Measurements from ENCODE around the gene JUN.

The JUN gene

DNA sequence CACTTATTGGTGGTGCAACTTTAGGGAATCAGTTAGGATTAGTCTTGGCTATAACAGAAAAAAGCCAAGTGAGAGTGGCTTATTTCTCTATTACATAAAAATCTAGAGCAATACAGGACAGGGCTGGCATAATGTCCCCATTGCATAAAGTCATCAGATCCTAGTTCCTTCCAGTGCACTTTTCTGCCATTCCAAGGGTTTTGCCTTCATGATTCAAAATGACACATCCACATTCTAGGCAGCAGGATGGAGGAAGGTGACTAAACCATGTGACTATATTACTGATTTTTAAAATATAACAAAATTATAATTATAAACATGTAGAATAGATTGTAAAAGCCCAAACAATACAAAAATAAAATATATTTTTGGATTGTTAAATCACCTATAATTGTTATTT is 18.8 kb downstream of the JUN start:
- TF ChIP-seq SIN3A (IDR thresholded peaks at IDR 0.05; ENCODE audit: borderline replicate concordance, insufficient read depth, low read length), result no peak
- TF ChIP-seq, protein P1, sequence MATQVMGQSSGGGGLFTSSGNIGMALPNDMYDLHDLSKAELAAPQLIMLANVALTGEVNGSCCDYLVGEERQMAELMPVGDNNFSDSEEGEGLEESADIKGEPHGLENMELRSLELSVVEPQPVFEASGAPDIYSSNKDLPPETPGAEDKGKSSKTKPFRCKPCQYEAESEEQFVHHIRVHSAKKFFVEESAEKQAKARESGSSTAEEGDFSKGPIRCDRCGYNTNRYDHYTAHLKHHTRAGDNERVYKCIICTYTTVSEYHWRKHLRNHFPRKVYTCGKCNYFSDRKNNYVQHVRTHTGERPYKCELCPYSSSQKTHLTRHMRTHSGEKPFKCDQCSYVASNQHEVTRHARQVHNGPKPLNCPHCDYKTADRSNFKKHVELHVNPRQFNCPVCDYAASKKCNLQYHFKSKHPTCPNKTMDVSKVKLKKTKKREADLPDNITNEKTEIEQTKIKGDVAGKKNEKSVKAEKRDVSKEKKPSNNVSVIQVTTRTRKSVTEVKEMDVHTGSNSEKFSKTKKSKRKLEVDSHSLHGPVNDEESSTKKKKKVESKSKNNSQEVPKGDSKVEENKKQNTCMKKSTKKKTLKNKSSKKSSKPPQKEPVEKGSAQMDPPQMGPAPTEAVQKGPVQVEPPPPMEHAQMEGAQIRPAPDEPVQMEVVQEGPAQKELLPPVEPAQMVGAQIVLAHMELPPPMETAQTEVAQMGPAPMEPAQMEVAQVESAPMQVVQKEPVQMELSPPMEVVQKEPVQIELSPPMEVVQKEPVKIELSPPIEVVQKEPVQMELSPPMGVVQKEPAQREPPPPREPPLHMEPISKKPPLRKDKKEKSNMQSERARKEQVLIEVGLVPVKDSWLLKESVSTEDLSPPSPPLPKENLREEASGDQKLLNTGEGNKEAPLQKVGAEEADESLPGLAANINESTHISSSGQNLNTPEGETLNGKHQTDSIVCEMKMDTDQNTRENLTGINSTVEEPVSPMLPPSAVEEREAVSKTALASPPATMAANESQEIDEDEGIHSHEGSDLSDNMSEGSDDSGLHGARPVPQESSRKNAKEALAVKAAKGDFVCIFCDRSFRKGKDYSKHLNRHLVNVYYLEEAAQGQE (IDR thresholded peaks at IDR 0.05; ENCODE audit: insufficient read depth in 1 of 2, low read depth in 2 of 2, low read length in 2 of 2), result no peak
- TF ChIP-seq FOXP2 (optimal IDR thresholded peaks at IDR 0.05; ENCODE audit: borderline replicate concordance, extremely low read depth, extremely low read length, insufficient read depth), result no peak
- TF ChIP-seq POLR2AphosphoS5 (IDR thresholded peaks at IDR 0.05; ENCODE audit: low read depth, low read length), result no peak
- TF ChIP-seq TAF1 (IDR thresholded peaks at IDR 0.05; ENCODE audit: borderline replicate concordance, insufficient read depth, low read length), result no peak

DNA sequence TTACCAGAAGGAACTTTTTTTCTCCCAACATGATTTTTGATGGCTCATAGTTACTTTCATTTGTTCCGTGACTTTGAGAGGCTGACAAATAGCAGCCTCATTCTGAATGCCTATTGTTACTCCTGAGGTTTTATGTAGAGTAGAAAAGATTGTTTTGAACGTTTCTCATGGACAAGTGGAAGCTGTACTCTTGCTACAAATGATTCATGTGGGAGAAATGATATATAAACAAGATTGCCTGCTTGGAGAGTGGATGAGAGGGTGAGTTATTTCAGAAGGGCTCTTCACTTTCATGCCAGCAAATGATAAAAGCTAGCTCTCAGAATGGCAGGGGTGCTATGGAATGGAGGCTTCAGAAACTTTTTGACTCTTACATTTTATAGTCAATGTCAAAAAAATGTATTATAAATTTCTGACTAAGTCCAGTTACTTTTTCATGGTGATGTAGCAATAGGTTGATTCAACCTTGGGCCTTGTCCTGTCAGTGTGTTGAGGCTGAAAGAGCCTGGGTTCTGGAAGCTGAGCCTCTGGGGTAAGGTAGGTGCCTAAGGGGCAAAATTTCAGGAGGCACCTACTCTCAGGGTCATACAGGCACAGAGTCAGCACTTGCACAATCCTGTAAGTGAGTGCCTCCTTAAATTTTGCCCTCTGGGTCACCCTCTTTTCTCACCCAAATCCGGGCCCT is 19.4 kb downstream of the JUN start:
- TF ChIP-seq, protein P1 (IDR thresholded peaks at IDR 0.05; ENCODE audit: insufficient read depth in 1 of 2, low read depth in 2 of 2, low read length in 2 of 2), result no peak
- TF ChIP-seq POLR2AphosphoS5 (IDR thresholded peaks at IDR 0.05; ENCODE audit: low read depth, low read length) (no peak), SIN3A (IDR thresholded peaks at IDR 0.05; ENCODE audit: borderline replicate concordance, insufficient read depth, low read length) (no peak), TAF1 (IDR thresholded peaks at IDR 0.05; ENCODE audit: borderline replicate concordance, insufficient read depth, low read length) (no peak), FOXP2 (optimal IDR thresholded peaks at IDR 0.05; ENCODE audit: borderline replicate concordance, extremely low read depth, extremely low read length, insufficient read depth) (no peak)

DNA sequence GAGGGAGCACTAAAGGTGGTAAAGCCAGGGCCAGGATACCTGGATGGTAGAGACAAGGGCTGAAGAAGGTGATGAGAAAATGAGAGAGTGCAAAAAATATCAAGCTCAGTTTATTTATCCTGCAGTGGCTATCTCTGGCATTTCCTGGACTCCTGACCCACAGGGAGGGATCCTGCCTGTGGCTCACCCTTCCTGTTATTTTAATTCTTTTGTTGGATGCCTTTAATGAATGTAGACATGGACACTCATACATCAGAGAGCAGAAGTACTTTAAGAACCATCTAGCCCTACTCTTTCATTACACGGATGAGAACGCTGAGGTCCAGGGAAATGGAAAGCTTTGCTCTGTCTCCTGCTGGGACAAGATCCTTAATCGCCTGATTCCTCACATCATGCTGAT is 20.6 kb downstream of the JUN start:
- TF ChIP-seq POLR2AphosphoS5 (IDR thresholded peaks at IDR 0.05; ENCODE audit: low read depth, low read length), result no peak
- TF ChIP-seq TAF1 (IDR thresholded peaks at IDR 0.05; ENCODE audit: borderline replicate concordance, insufficient read depth, low read length), result no peak
- no peak for TF ChIP-seq FOXP2 (optimal IDR thresholded peaks at IDR 0.05; ENCODE audit: borderline replicate concordance, extremely low read depth, extremely low read length, insufficient read depth)
- TF ChIP-seq, protein P1 (IDR thresholded peaks at IDR 0.05; ENCODE audit: insufficient read depth in 1 of 2, low read depth in 2 of 2, low read length in 2 of 2), result no peak
- no peak for TF ChIP-seq SIN3A (IDR thresholded peaks at IDR 0.05; ENCODE audit: borderline replicate concordance, insufficient read depth, low read length)

DNA sequence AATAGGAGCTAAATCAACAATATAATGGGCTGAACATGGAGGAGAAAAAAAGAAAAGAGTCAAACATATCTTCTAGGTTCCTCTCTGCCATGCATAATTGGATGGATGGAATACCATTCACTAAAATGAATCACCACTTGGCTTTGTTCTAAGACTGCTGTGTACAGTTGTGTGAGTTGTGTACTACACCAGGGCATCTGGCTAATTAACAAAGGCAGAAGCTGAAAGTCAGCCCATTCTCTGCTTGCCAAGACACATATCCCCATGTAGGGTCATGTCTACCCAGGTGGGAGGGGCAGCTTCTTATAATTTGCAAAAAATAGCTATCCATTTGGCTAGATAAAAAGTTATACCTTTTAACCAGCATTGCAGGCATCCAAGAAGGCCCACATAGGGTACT is 21.0 kb downstream of the JUN start:
- TF ChIP-seq SIN3A (IDR thresholded peaks at IDR 0.05; ENCODE audit: borderline replicate concordance, insufficient read depth, low read length), result no peak
- TF ChIP-seq, protein P1 (IDR thresholded peaks at IDR 0.05; ENCODE audit: insufficient read depth in 1 of 2, low read depth in 2 of 2, low read length in 2 of 2), result no peak
- no peak for TF ChIP-seq FOXP2 (optimal IDR thresholded peaks at IDR 0.05; ENCODE audit: borderline replicate concordance, extremely low read depth, extremely low read length, insufficient read depth)
- no peak for TF ChIP-seq POLR2AphosphoS5 (IDR thresholded peaks at IDR 0.05; ENCODE audit: low read depth, low read length)
- no peak for TF ChIP-seq TAF1 (IDR thresholded peaks at IDR 0.05; ENCODE audit: borderline replicate concordance, insufficient read depth, low read length)

Data from PFSK-1 (cell line).